IPS-NIHi7 (cell line): Measurements from ENCODE around the gene BABAM2.
"Not testable (repeated sequence)": the region's sequence is repeated elsewhere in the genome, so short reads cannot be mapped to it uniquely, and the experiment has no call there.

ENCODE experiments used
- DNase-seq: peaks from one replicate; pipeline ENCODE4 v3.0.0; 2012; ENCODE audit warnings: mixed read lengths; ENCODE audit errors: extremely low spot score

BABAM2 gene

GRCh38 chr2:28025123-28025522 is 134.6 kb downstream of the BABAM2 start:
- no peak for DNase-seq

GRCh38 chr2:28026230-28026629 is 135.7 kb downstream of the BABAM2 start:
- not testable (repeated sequence) for DNase-seq

GRCh38 chr2:28028025-28028424 is 137.5 kb downstream of the BABAM2 start:
- no peak for DNase-seq

- no peak for DNase-seq
Observed at GRCh38 chr2:28030600-28030999, 140.1 kb downstream of the BABAM2 start.

GRCh38 chr2:28032816-28033215 is 142.3 kb downstream of the BABAM2 start:
- DNase-seq, result no peak

- no peak for DNase-seq
Observed at GRCh38 chr2:28034696-28035095, 144.2 kb downstream of the BABAM2 start.

- DNase-seq, result no peak
Observed at GRCh38 chr2:28035163-28035690, 144.7 kb downstream of the BABAM2 start.

GRCh38 chr2:28035816-28036215 is 145.3 kb downstream of the BABAM2 start:
- DNase-seq, result no peak

- no peak for DNase-seq
Observed at GRCh38 chr2:28036307-28036706, 145.8 kb downstream of the BABAM2 start.

GRCh38 chr2:28038722-28039121 is 148.2 kb downstream of the BABAM2 start:
- DNase-seq, result no peak

GRCh38 chr2:28045676-28046351 is 155.3 kb downstream of the BABAM2 start:
- no peak for DNase-seq

- no peak for DNase-seq
Observed at GRCh38 chr2:28046921-28047320, 156.4 kb downstream of the BABAM2 start.

GRCh38 chr2:28047681-28048080 is 157.2 kb downstream of the BABAM2 start:
- DNase-seq, result no peak

GRCh38 chr2:28048341-28048740 is 157.8 kb downstream of the BABAM2 start:
- no peak for DNase-seq

- no peak for DNase-seq
Observed at GRCh38 chr2:28049416-28049815, 158.9 kb downstream of the BABAM2 start.

- DNase-seq, result no peak
Observed at GRCh38 chr2:28049899-28050298, 159.4 kb downstream of the BABAM2 start.

- no peak for DNase-seq
Observed at GRCh38 chr2:28052691-28053090, 162.2 kb downstream of the BABAM2 start.

GRCh38 chr2:28053597-28053996 is 163.1 kb downstream of the BABAM2 start:
- DNase-seq, result no peak

- DNase-seq, result no peak
Observed at GRCh38 chr2:28054916-28055315, 164.4 kb downstream of the BABAM2 start.

- DNase-seq, result no peak
Observed at GRCh38 chr2:28055325-28055970, 164.9 kb downstream of the BABAM2 start.

- no peak for DNase-seq
Observed at GRCh38 chr2:28058791-28059190, 168.3 kb downstream of the BABAM2 start.

GRCh38 chr2:28062867-28063266 is 172.3 kb downstream of the BABAM2 start:
- no peak for DNase-seq

GRCh38 chr2:28063492-28063962 is 173.0 kb downstream of the BABAM2 start:
- DNase-seq, result no peak
